Activated T-cell treated with anti-CD3 and anti-CD28 coated beads, Interleukin-2, amount 50 U/mL, for 48 hours (primary cell): Measurements from ENCODE around the gene RFWD3.

ENCODE experiments used
- DNase-seq, 2 experiments: peaks; one replicate each; pipeline ENCODE4 v3.0.0-alpha.2; 2020

The RFWD3 gene

GRCh38 chr16:74578433-74578832 is 88.2 kb downstream of the RFWD3 start:
- no peak for DNase-seq

DNA sequence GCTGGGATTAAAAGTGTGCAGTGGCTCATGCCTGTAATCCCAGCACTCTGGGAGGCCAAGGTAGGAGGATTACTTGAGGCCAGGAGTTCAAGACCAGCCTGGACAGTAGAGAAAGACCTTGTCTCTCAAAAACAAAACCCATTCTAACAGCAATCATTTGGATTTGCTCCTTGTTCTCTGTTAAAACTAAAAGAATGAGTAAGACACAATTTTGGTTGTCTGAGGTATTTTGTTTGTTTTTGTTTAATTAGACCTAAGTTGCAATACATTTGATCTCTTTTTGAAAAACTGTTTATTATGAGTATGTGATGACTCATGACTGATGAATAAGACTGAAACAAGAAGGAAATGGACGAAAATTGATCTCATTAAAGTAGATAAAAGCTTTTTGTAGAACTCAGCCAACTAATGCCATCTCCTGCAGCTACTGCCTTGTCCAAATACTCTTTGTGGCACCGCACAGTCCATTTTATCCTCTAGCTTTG is 88.8 kb downstream of the RFWD3 start:
- no peak for DNase-seq

DNA sequence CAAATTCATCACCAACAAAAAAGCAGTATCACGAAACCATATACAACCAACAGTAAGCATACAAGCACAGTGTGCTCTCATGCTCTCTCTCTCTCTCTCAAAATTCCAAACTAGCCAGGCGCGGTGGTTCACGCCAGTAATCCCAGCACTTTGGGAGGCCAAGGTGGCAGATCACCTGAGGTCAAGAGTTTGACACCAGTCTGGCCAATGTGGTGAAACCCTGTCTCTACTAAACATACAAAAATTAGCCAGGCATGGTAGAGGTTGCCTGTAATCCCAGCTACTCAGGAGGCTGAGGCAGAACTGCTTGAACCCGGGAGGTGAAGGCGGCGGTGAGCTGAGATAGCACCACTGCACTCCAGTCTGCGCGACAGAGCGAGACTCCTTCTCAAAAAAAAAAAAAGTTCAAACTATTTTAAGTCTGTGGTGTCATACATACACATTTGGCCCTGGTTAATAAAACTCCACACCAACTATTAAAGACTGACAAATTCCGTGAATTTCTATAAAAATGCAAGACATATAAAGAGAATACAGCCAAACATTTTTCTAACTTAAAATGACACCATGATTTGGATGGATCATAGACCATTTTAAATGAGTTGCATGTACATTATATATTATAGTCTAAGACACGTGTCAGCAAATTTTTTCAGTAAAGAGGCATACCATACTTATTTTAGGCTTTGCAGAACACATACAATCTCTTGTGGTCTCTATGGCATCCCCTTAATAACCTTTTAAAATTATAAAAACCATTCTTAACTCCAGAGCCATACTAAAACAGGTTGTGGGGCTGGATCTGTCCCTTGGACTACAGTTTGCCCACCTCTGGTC is 90.7 kb downstream of the RFWD3 start:
- DNase-seq, result no peak

GRCh38 chr16:74575175-74575806 is 91.4 kb downstream of the RFWD3 start:
- no peak for DNase-seq

DNA sequence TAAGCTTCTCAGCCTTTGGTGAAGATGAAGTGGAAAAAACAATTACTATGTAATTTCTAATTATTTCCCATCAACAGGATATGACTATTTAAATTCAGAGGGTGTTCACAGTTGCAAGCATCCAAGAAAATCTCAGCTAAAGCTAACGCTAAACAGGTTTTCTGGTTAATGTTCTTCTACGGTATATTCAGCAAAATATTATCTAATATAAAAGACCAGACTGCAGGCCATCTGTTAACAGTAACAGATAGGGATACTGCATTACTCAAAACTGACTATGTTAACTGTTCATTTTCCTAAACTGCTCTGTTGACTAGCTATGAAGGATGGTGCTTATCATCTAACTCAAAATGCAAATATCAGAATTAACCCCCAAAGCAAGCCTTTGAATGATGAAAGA is 92.5 kb downstream of the RFWD3 start:
- DNase-seq, result no peak

DNA sequence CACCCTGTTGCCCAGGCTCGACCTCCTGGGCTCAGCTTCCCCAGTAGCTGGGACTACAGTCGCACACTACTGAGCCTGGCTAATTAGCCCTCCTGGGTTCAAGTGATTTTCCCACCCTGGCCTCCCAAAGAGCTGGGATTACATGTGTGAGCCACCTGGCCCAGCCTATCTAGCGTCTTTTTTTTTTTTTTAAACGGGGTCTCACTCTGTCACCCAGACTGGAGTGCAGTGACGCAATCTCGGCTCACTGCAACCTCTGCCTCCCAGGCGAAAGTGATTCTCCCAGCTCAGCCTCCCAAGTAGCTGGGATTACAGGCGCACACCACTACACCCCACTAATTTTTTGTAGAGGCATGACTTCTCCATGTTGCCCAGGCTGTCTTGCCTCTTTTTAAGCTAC is 93.1 kb downstream of the RFWD3 start:
- DNase-seq, result no peak
